ENCODE measurements around the gene POLE3.

- TF ChIP-seq POLR2A (IDR thresholded peaks at IDR 0.05; ENCODE audit: low read length) (no peak), GATA1 (IDR thresholded peaks at IDR 0.05; ENCODE audit: low read depth, low read length) (no peak)
Observed at GRCh38 chr9:113373676-113374392, 36.6 kb downstream of the POLE3 start.

Data from erythroblast (primary cell).